Measurements from ENCODE around the gene PTPRN2.

Gene PTPRN2

GRCh38 chr7:157577796-157578339 is 1009.8 kb downstream of the PTPRN2 start:
- peaks cover 29% of the 10 kb centered on the region for H3K4me1 Mint-ChIP-seq (ENCODE audit: low read depth)
- no peak for DNase-seq
- H3K27me3 Mint-ChIP-seq = peaks cover 9% of the 10 kb centered on the region
- no peak overlapping the region for H3K4me3 Mint-ChIP-seq
- no peaks in the 10 kb centered on the region for H3K9me3 Mint-ChIP-seq
- H3K36me3 Mint-ChIP-seq (ENCODE audit: low read depth) = no peaks in the 10 kb centered on the region
- H3K27ac Mint-ChIP-seq = no peak overlapping the region

- no peaks in the 10 kb centered on the region for H3K9me3 Mint-ChIP-seq
- no peaks in the 10 kb centered on the region for H3K36me3 Mint-ChIP-seq (ENCODE audit: low read depth)
- peak overlapping the region; percentile 66 for H3K4me3 Mint-ChIP-seq
- peak overlapping the region; percentile 42 for H3K27ac Mint-ChIP-seq
- peaks cover 31% of the 10 kb centered on the region for H3K4me1 Mint-ChIP-seq (ENCODE audit: low read depth)
- peaks cover 7% of the 10 kb centered on the region for H3K27me3 Mint-ChIP-seq
- DNase-seq = no peak
These were observed 1010.6 kb downstream of the PTPRN2 start for GRCh38 chr7:157577061-157577460.

- no peaks in the 10 kb centered on the region for H3K36me3 Mint-ChIP-seq (ENCODE audit: low read depth)
- peaks cover 3% of the 10 kb centered on the region for H3K27me3 Mint-ChIP-seq
- peaks cover 31% of the 10 kb centered on the region for H3K4me1 Mint-ChIP-seq (ENCODE audit: low read depth)
- peak; percentile 73 for DNase-seq
- H3K9me3 Mint-ChIP-seq = no peaks in the 10 kb centered on the region
- peak overlapping the region; percentile 42 for H3K27ac Mint-ChIP-seq
- peak overlapping the region; percentile 66 for H3K4me3 Mint-ChIP-seq
These were observed 1011.2 kb downstream of the PTPRN2 start for GRCh38 chr7:157576415-157576814.

- no peak for DNase-seq
- Mint-ChIP-seq H3K4me1 (ENCODE audit: low read depth) (peaks cover 31% of the 10 kb centered on the region), H3K27ac (no peak overlapping the region), H3K27me3 (no peaks in the 10 kb centered on the region), H3K9me3 (no peaks in the 10 kb centered on the region), H3K4me3 (peak overlapping the region; percentile 66), H3K36me3 (ENCODE audit: low read depth) (no peaks in the 10 kb centered on the region)
These were observed 1011.8 kb downstream of the PTPRN2 start for GRCh38 chr7:157575777-157576176.

GRCh38 chr7:157574914-157575586 is 1012.6 kb downstream of the PTPRN2 start:
- Mint-ChIP-seq H3K27me3 (no peaks in the 10 kb centered on the region), H3K36me3 (ENCODE audit: low read depth) (no peaks in the 10 kb centered on the region), H3K27ac (no peak overlapping the region), H3K4me1 (ENCODE audit: low read depth) (peaks cover 37% of the 10 kb centered on the region), H3K4me3 (no peak overlapping the region), H3K9me3 (no peaks in the 10 kb centered on the region)
- no peak for DNase-seq

GRCh38 chr7:157574120-157574825 is 1013.4 kb downstream of the PTPRN2 start:
- Mint-ChIP-seq H3K4me3 (no peak overlapping the region), H3K36me3 (ENCODE audit: low read depth) (no peaks in the 10 kb centered on the region), H3K27ac (peak overlapping the region; percentile 26), H3K4me1 (ENCODE audit: low read depth) (peaks cover 45% of the 10 kb centered on the region), H3K27me3 (no peaks in the 10 kb centered on the region), H3K9me3 (no peaks in the 10 kb centered on the region)
- DNase-seq = no peak

GRCh38 chr7:157573244-157573643 is 1014.4 kb downstream of the PTPRN2 start:
- Mint-ChIP-seq H3K27ac (no peak overlapping the region), H3K9me3 (no peaks in the 10 kb centered on the region), H3K4me1 (ENCODE audit: low read depth) (peaks cover 55% of the 10 kb centered on the region), H3K4me3 (no peak overlapping the region), H3K36me3 (ENCODE audit: low read depth) (no peaks in the 10 kb centered on the region), H3K27me3 (no peaks in the 10 kb centered on the region)
- DNase-seq = no peak

- H3K4me3 Mint-ChIP-seq = no peak overlapping the region
- no peaks in the 10 kb centered on the region for H3K9me3 Mint-ChIP-seq
- peaks cover 60% of the 10 kb centered on the region for H3K4me1 Mint-ChIP-seq (ENCODE audit: low read depth)
- no peak for DNase-seq
- no peaks in the 10 kb centered on the region for H3K27me3 Mint-ChIP-seq
- no peak overlapping the region for H3K27ac Mint-ChIP-seq
- H3K36me3 Mint-ChIP-seq (ENCODE audit: low read depth) = no peaks in the 10 kb centered on the region
These were observed 1015.0 kb downstream of the PTPRN2 start for GRCh38 chr7:157572622-157573021.

- H3K27me3 Mint-ChIP-seq = no peaks in the 10 kb centered on the region
- DNase-seq = no peak
- H3K4me1 Mint-ChIP-seq (ENCODE audit: low read depth) = peaks cover 48% of the 10 kb centered on the region
- no peak overlapping the region for H3K4me3 Mint-ChIP-seq
- H3K9me3 Mint-ChIP-seq = no peaks in the 10 kb centered on the region
- H3K36me3 Mint-ChIP-seq (ENCODE audit: low read depth) = no peaks in the 10 kb centered on the region
- H3K27ac Mint-ChIP-seq = no peak overlapping the region
These were observed 1017.0 kb downstream of the PTPRN2 start for GRCh38 chr7:157570531-157571200.

GRCh38 chr7:157569967-157570366 is 1017.7 kb downstream of the PTPRN2 start:
- H3K4me3 Mint-ChIP-seq = no peak overlapping the region
- H3K27me3 Mint-ChIP-seq = no peaks in the 10 kb centered on the region
- H3K36me3 Mint-ChIP-seq (ENCODE audit: low read depth) = no peaks in the 10 kb centered on the region
- no peaks in the 10 kb centered on the region for H3K9me3 Mint-ChIP-seq
- H3K27ac Mint-ChIP-seq = no peak overlapping the region
- peaks cover 46% of the 10 kb centered on the region for H3K4me1 Mint-ChIP-seq (ENCODE audit: low read depth)
- no peak for DNase-seq

GRCh38 chr7:157568770-157569584 is 1018.6 kb downstream of the PTPRN2 start:
- Mint-ChIP-seq H3K9me3 (no peaks in the 10 kb centered on the region), H3K4me1 (ENCODE audit: low read depth) (peaks cover 40% of the 10 kb centered on the region), H3K27ac (peak overlapping the region; percentile 81), H3K27me3 (no peaks in the 10 kb centered on the region), H3K4me3 (peak overlapping the region; percentile 80), H3K36me3 (ENCODE audit: low read depth) (no peaks in the 10 kb centered on the region)
- DNase-seq = peak; percentile 64

GRCh38 chr7:157568106-157568769 is 1019.4 kb downstream of the PTPRN2 start:
- peaks cover 33% of the 10 kb centered on the region for H3K4me1 Mint-ChIP-seq (ENCODE audit: low read depth)

GRCh38 chr7:157567666-157568065 is 1020.0 kb downstream of the PTPRN2 start:
- H3K27me3 Mint-ChIP-seq = no peaks in the 10 kb centered on the region
- peak overlapping the region; percentile 80 for H3K4me3 Mint-ChIP-seq
- DNase-seq = no peak
- H3K4me1 Mint-ChIP-seq (ENCODE audit: low read depth) = peaks cover 30% of the 10 kb centered on the region
- no peak overlapping the region for H3K27ac Mint-ChIP-seq
- no peaks in the 10 kb centered on the region for H3K36me3 Mint-ChIP-seq (ENCODE audit: low read depth)
- no peaks in the 10 kb centered on the region for H3K9me3 Mint-ChIP-seq

More at GRCh38 chr7:157568106-157568769, 1019.4 kb downstream of the PTPRN2 start:
- no peaks in the 10 kb centered on the region for H3K9me3 Mint-ChIP-seq
- H3K4me3 Mint-ChIP-seq = peak overlapping the region; percentile 80
- peak overlapping the region; percentile 81 for H3K27ac Mint-ChIP-seq
- no peaks in the 10 kb centered on the region for H3K27me3 Mint-ChIP-seq
- H3K36me3 Mint-ChIP-seq (ENCODE audit: low read depth) = no peaks in the 10 kb centered on the region
- no peak for DNase-seq

- no peak overlapping the region for H3K4me3 Mint-ChIP-seq
- H3K36me3 Mint-ChIP-seq (ENCODE audit: low read depth) = no peaks in the 10 kb centered on the region
- no peak overlapping the region for H3K27ac Mint-ChIP-seq
- peaks cover 30% of the 10 kb centered on the region for H3K4me1 Mint-ChIP-seq (ENCODE audit: low read depth)
- DNase-seq = no peak
- H3K9me3 Mint-ChIP-seq = no peaks in the 10 kb centered on the region
- H3K27me3 Mint-ChIP-seq = no peaks in the 10 kb centered on the region
These were observed 1021.0 kb downstream of the PTPRN2 start for GRCh38 chr7:157566631-157567006.

Data from activated T-cell treated with anti-CD3 and anti-CD28 coated beads, Interleukin-2, amount 50 U/mL, for 24 hours (primary cell).